GM23338 (cell line): ENCODE measurements around the gene NCK2.

Experiments used
- CREB1 ChIP-seq: fragments of 250-450 bp; sonication (Bioruptor Pico); IDR thresholded peaks from 2 replicates; pipeline ENCODE4 v1.5.0; 2020; ENCODE audit warnings: low read depth, mild to moderate bottlenecking, moderate library complexity
- CTCF ChIP-seq, 2 experiments: fragments of 200-600 bp in 1 of 2; sonication (generic) in 1 of 2; conservative IDR thresholded peaks; 2 replicates each; pipeline versions ENCODE4 v1.5.1 to v1.6.1; 2016 to 2017; ENCODE audit warnings: antibody characterized with exemption in 2 of 2, low read depth in 2 of 2, mild to moderate bottlenecking in 2 of 2, moderate library complexity in 1 of 2
- ETS1 ChIP-seq: IDR thresholded peaks from 2 replicates; pipeline ENCODE4 v1.6.1; 2016; ENCODE audit warnings: antibody characterized with exemption
- EZH2 ChIP-seq: fragments of 200-600 bp; sonication (generic); IDR thresholded peaks from one replicate; pipeline ENCODE4 v1.8.0; 2017; ENCODE audit warnings: antibody characterized with exemption, mild to moderate bottlenecking, low read depth; ENCODE audit not compliant: unreplicated experiment
- EZH2phosphoT487 ChIP-seq: fragments of 200-600 bp; sonication (generic); IDR thresholded peaks from one replicate; pipeline ENCODE4 v1.8.1; 2018; ENCODE audit warnings: antibody characterized with exemption; ENCODE audit not compliant: unreplicated experiment
- NANOG ChIP-seq: IDR thresholded peaks from 2 replicates; pipeline ENCODE4 v1.6.1; 2016; ENCODE audit warnings: antibody characterized with exemption, borderline replicate concordance
- POLR2AphosphoS5 ChIP-seq: IDR thresholded peaks from 2 replicates; pipeline ENCODE4 v1.6.1; 2016; ENCODE audit warnings: antibody characterized with exemption, low read depth
- REST ChIP-seq: IDR thresholded peaks from one replicate; pipeline ENCODE4 v1.6.1; 2018; ENCODE audit warnings: antibody characterized with exemption; ENCODE audit not compliant: unreplicated experiment
- ZNF114 ChIP-seq: fragments of 250-450 bp; sonication (Bioruptor Pico); IDR thresholded peaks from 2 replicates; pipeline ENCODE4 v1.5.0; 2020; ENCODE audit warnings: mild to moderate bottlenecking, moderate library complexity
- ZNF462 ChIP-seq: fragments of 250-450 bp; sonication (Bioruptor Pico); IDR thresholded peaks from 2 replicates; pipeline ENCODE4 v1.5.0; 2020; ENCODE audit warnings: mild to moderate bottlenecking, moderate library complexity

- TF ChIP-seq EZH2: no peak
- TF ChIP-seq NANOG: no peak
- TF ChIP-seq CTCF (conservative IDR thresholded peaks at IDR 0.05; ENCODE audit: low read depth in 2 of 2): no peak
- TF ChIP-seq ZNF462 (CRISPR knock-in tag): no peak
- TF ChIP-seq POLR2AphosphoS5: no peak
- no peak for TF ChIP-seq REST
- TF ChIP-seq ETS1: no peak
- TF ChIP-seq EZH2phosphoT487: no peak
- no peak for TF ChIP-seq CREB1 (CRISPR knock-in tag)
- no peak for TF ChIP-seq ZNF114
Measured at GRCh38 chr2:105754011-105754410, 9.3 kb downstream of the NCK2 start.
